GM18870 (cell line): ENCODE results near the gene SLC37A2.

Experiments used
- ATAC-seq: cut with Tn5 transposase; IDR thresholded peaks from one replicate; pipeline ENCODE4 v1.9.1; 2021; ENCODE audit warnings: moderate library complexity; ENCODE audit not compliant: unreplicated experiment

The SLC37A2 gene

DNA sequence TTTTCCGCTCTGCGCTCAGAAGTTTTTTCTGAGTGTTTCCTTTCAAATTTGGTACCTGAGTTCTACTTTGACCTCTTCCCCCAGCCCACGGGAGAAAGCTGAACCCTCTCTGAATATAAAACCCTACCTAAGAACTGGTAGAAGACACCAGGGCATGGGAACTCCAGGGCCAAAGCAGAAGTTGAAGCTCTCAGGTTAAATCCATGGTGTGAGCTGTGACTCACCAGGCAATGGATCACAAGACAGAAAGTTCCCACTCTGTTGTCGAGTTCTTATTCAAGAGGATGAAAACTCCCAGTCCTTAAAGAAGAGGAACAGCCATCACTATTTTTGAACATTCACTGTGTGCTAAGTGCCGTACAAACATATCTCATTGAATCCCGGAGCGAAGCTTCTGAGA is 39.4 kb downstream of the SLC37A2 start:
- no peak for ATAC-seq

DNA sequence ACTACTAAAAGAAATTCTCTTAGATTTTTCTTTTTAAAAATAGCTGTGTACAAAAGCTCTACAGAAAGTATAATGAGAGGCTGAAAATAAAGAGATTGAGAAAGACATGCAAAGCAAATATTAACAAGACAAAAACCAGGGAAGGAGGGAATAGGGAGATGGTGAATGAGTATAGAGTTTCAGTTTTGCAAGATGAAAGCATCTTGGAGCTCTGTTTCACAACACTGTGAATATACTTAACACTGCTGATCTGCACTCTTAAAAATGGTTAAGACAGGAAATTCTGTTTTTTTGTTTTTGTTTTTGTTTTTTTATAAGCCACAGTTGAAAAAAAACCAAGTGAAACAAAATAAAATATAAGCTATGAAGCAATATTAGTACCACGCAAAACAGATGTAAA is 42.8 kb downstream of the SLC37A2 start:
- no peak for ATAC-seq

DNA sequence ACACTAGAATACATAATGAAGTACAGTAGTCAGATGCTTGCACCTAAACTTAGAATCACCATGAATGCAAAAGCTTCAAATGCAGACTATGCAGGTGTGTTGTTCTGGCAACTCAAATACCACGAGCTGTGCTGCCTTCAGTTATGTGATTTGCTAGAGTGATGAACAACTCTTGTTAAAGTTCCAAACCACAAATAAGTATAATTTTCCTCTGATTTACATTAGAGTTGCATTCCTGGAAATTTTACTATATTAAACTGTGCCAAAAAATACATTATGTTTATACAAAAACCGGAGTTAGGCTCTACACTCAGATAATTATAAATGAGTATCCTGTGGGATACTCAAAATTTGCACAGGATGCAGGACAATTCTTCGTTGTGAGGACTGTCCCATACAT is 45.4 kb downstream of the SLC37A2 start:
- no peak for ATAC-seq

DNA sequence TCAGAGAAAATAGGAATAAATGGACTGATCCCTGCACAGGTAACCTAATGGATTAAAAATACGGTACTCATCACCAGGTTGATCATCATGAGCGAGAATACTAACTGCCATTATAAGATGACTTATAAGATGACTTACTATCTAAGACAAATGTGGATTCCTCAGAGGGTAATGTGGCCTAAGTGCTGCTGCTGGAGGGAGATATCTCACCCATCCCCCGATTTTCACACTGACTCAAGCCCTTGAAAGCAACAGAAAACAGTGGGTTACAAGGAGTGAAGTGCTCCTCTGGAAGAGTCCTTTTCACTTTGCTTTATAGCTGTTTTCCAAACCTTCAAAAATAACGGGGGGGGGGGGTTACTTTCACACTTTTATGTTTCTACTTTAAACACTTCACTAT is 47.4 kb downstream of the SLC37A2 start:
- no peak for ATAC-seq

- no peak for ATAC-seq
Observed at GRCh38 chr11:125111001-125111342, 47.9 kb downstream of the SLC37A2 start.

DNA sequence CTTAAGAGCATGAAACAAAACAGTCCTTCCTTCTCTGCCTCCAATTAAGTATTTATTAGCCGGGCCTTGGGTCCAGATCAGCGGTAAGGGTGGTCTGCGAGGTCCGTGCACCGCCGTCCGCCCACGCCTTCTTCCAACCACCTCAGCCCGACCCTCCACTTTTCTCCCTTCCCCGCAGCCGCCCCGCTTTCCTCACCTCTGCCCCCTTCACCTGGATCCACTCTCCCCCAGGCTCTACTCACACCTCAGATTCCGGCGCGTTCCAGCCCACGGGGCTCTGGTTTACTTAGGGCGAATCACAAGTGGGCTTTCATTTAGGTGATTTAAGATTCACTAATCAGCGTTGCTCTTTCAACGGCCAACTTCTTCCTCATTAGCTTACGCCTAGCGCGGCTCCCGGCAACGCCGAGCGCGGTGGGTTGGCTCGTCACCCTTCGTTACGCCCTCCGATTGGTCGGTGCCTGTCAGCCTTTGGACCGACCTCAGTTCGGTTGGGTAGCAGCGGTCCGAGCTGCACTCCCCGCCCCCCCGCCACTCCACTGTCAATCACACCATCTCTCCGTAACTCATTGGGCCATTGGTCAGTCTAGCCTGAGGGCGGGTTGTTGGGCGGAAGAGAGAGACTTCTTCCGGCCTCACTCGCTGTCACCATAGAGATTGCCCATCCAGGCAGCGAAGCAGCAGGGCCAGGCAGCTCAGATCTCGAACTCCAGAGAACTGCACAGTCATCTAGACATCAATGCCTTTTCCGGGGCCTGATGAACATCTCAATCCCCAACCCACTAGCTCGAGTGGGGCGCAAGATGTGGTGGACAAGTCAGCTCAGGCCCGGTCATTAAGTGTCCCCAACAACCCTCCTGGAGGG is 48.5 kb downstream of the SLC37A2 start, which contains the start of gene TMEM218:
TMEM218 (minus strand) TSS at position 284 of the 865 bp plus-strand sequence. CDS start 9,385 bp downstream, outside the sequence.
- ATAC-seq: peak; percentile 98

DNA sequence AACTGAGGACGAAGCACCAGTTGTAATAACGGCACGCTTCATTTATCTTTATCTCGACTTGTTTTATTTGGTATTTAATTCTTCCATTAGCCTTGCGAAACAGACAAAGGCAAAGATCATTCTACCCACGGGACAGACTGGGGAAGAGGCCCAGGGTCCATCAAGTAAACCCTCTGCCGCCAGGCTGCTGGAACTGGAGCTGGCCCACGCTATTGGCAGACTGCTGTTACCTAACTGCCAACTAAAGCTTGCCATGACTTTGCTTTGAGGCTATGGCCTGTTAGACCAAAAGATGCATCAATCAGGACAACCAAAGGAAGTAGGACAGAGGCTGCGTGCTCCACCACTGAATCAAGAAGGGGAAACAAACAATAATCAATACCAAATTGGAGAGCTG is 49.1 kb downstream of the SLC37A2 start:
- ATAC-seq: no peak

GRCh38 chr11:125114518-125114917 is 51.4 kb downstream of the SLC37A2 start:
- ATAC-seq: no peak

DNA sequence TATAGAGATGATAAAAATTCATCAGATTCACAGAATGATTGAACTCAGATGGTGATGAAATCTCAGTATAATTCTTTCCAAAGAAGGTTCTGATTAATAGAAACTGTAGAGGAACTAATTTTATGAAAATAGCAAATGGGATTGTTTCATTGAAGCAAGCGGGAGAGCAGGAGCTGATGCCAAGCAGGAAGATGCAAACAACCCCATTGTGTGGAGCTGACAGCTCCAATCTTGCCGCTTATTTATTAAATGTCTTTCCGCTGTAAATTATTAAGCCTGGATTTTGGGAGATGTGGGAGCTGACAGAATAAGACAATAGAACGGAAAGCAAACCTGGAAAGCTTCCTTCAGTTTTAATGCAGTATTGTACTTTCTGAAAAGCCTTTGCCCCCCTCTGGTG is 54.3 kb downstream of the SLC37A2 start:
- no peak for ATAC-seq

- no peak for ATAC-seq
Observed at GRCh38 chr11:125123194-125123946, 60.3 kb downstream of the SLC37A2 start.

- ATAC-seq: no peak
Observed at GRCh38 chr11:125123947-125124617, 61.0 kb downstream of the SLC37A2 start.

GRCh38 chr11:125124618-125124992 is 61.5 kb downstream of the SLC37A2 start:
- no peak for ATAC-seq

DNA sequence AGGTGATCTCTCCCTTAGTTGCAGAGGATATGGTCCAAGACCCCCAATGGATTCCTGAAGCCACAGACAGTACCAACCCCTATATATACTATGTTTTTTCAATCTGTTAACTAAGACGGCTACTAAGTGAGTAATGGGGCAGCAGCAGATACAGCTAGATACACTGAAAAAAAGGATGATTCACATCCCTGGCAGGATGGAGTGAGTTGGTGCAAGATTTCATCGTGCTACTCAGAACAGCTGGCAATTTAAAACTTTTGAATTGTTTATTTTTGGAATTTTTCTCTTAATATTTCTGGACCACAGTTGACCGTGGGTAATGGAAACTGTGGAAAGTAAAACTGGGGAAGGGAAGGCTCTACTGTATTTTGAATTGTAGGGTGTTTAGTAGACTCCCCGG is 65.3 kb downstream of the SLC37A2 start:
- ATAC-seq: no peak

DNA sequence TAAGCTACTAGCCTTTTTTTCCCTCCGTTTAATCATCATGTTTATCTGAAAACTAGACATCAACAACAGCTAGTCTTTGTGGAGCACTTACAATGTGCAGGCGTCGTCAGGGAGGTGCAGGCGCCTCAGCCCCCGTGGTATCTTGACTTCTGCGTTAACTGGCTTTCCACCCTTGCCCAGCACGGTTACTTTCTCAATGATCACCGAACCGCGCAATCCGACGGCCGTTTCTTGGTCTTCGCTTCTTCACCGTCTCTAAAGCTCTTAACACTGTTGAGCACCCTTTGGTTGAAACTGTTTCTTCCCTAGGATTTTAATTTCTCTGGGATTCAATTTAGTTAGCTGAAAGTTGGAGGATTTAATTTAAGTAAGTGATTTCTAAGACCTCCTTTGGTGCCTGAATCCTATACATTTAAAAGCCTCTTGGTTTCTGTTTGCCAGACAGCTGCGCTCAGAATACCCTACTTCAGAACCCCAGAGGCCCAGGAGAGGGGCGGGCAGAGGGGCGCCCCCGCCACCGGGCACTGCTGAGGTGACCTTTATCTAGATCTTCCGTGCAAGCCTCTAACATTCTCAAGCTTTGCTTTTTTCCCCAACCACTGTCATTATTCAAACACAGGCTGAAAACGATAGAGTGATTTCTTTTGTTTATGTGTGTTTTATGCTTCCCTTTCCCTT is 66.3 kb downstream of the SLC37A2 start:
- no peak for ATAC-seq

DNA sequence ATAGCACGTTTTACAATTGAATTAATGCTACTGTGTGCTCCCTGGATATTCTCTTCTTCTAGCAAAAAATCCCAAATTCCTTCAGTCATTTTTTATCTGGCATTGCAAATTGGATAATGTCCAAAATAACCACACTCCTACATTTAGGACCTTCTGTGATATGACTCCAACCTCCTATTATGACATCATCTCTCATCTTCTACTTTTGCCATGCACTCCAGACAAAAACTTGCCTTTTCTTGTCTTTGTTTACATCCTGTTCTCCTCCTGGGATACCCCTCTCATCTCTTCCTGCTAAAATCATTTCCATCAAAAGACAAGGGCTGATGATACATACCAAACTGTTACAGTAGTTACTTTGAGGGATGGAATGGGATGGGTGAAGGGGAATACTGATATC is 69.0 kb downstream of the SLC37A2 start:
- ATAC-seq: no peak

GRCh38 chr11:125132596-125132995 is 69.5 kb downstream of the SLC37A2 start:
- no peak for ATAC-seq

GRCh38 chr11:125136001-125136400 is 72.9 kb downstream of the SLC37A2 start:
- no peak for ATAC-seq

GRCh38 chr11:125138966-125139365 is 75.9 kb downstream of the SLC37A2 start:
- ATAC-seq: no peak

DNA sequence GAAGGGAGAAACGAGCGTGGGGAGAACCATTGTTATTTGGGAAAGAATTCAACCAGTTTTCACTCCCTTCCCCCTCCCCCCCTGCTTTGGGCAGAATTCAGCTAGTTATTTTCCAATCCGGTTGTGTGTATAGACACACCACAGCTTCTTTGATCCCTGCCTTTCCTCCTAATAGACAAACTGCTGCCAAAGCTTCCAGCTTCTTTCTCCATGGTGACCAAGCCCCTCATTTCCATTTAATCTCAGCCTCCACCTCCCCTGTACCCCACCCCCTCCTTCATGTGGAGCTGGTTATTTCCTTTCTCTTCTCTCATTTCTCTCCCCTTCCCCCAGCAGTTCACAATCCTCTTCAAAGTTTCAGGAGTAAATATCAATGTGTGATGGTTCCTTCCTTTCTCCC is 76.7 kb downstream of the SLC37A2 start:
- ATAC-seq: no peak
